HG03095 (cell line): ENCODE measurements around the gene CFAP100.

Source experiments
- ATAC-seq: cut with Tn5 transposase; IDR thresholded peaks from one replicate; pipeline ENCODE4 v1.9.1; 2021; ENCODE audit warnings: moderate library complexity; ENCODE audit not compliant: unreplicated experiment

The CFAP100 gene

GRCh38 chr3:126439346-126439967 is 44.7 kb downstream of the CFAP100 start:
- ATAC-seq: no peak

DNA sequence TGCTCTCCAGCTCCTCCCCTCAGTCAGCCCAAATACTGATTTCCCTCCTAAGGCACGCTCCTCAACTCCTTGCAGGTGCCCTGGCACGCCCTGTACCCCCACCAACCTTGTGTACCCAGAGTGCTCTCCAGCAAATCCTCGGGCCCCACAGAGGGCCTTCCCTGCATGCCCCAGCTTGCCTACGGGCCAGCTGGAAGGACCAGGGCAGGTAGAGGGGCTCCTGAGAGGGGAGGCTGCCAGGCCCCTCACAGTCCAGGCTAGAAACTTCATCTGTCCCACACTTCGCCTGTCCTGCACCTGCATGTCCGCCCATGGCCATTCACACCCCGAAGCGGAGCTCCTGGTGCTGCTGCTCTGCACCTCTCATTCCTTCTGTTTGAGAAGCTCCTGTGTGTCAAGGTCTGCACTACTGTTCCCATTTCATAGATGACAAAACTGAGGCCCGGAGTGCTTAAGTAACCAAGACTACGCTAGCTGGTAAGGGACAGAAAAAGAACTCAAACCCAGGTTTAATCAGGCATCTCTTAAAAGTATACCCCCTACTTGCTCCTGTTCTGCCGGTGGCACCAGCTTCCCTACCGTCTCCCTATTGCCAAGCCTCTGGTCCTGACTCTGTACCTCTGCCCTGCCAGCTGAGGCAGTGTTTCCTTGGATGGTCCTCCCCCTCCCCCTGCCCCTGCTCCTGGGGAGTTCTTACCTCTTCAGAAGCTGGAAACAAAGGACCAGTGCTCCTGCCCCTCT is 45.4 kb downstream of the CFAP100 start:
- ATAC-seq: no peak

DNA sequence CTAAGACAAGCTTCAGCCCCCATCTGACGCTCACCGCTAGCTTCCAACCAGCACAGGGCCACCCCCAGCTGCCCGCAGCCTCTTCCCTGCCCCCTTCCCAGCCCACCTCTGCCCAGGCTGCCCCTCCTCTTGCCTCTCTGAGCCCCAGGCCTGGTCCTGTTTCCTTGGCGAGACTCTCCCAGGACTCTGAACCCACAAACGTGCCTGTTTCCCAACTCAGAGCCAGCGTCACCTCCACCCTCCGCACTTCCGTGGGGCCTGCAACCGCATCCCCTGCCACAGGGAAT is 45.9 kb downstream of the CFAP100 start:
- ATAC-seq: no peak

GRCh38 chr3:126441256-126441880 is 46.7 kb downstream of the CFAP100 start:
- no peak for ATAC-seq

- ATAC-seq: no peak
These were observed 47.6 kb downstream of the CFAP100 start for GRCh38 chr3:126442094-126442855.

GRCh38 chr3:126442856-126443242 is 48.1 kb downstream of the CFAP100 start:
- no peak for ATAC-seq

DNA sequence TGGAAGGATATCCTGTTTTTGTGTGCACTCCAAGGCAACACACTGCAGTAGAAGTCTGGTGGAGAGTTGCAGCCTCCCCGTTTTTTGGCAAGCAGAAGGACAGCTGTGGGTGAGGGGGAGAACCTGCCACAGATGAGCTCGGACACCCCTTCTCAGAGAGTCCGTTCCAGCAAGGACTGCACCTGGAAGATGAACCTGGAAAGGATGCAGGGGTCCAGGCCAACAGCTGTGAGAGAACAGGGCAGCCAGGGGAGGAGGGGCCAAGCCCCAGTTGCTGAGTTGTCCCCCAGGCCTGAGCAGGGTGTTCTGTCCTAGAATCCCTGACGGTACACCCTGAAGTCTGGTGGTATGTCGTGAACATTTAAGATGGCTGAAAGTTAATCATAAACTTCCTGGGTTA is 50.8 kb downstream of the CFAP100 start:
- no peak for ATAC-seq

DNA sequence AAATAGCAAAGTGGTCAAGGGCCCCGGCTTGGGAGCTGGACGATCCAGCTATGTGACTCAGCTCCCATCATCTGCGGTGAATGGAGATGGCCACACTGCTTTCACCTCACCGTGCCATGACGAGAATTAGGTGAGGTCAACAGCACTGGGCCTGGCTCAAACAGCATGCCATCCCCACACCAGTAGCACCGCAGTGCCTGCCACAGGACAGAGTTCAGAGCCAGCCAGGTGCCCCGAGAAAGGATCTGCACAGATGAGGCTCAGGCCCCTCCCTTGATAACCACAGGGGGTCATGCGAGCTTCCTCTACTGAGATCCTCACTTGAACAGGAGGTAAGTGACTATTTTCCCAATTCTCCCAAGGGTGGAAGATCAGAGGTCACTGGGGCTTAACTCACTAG is 51.6 kb downstream of the CFAP100 start:
- ATAC-seq: no peak

- ATAC-seq: no peak
These were observed 52.1 kb downstream of the CFAP100 start for GRCh38 chr3:126446791-126447190.

GRCh38 chr3:126447456-126448106 is 52.9 kb downstream of the CFAP100 start:
- no peak for ATAC-seq

- no peak for ATAC-seq
These were observed 53.6 kb downstream of the CFAP100 start for GRCh38 chr3:126448136-126448892.

DNA sequence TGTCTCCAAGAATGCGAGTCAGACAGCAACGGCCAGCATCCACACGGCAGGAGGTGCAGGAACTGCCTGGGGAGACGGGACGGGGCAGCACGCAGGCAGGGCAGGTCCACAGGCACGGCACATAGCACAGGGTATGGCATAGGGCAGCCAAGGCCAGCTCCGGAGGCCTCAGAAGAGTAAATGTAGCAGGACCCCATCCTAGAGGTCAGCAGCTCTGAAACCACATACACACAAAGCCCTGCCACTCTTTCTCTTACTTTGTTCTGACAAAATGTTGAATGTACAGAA is 54.1 kb downstream of the CFAP100 start:
- ATAC-seq: no peak

GRCh38 chr3:126449621-126450051 is 54.9 kb downstream of the CFAP100 start:
- no peak for ATAC-seq

DNA sequence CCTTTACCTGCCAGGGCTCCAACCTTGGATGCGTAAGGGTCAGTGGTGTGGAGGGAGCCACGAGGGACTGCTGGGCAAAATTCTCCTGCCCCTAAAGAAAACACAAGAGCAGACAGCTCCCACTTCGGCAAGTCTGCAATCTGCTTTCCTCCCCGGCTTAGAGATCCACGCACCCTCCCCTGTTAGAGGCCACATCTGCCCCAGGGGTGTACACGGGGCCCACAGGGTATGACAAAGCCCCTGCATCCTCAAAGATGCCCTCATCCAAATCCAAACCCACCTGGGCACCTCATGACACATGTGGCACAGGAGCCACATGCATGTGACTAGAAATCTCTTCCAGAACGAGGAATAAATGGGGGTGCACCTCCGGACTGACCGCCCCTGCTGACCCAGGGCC is 55.5 kb downstream of the CFAP100 start:
- no peak for ATAC-seq

DNA sequence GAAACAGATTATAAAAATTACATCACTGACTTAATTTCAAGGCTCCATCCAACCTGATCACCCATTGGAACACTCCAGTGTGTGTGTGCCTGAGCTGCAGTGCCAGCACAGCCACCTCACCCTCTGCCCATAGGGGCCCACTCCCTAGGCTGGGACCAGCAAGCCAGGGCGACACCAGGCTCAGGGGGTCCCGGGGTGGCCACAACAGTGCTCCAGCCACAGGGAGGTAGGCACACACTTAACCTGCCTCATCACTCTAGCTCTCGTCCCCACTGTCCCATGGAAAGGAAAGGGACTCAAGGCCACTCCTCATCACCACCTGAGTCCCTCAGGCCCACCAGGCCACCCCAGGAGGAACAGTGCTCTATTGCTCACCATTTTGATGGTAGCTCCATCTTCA is 56.0 kb downstream of the CFAP100 start:
- ATAC-seq: no peak

DNA sequence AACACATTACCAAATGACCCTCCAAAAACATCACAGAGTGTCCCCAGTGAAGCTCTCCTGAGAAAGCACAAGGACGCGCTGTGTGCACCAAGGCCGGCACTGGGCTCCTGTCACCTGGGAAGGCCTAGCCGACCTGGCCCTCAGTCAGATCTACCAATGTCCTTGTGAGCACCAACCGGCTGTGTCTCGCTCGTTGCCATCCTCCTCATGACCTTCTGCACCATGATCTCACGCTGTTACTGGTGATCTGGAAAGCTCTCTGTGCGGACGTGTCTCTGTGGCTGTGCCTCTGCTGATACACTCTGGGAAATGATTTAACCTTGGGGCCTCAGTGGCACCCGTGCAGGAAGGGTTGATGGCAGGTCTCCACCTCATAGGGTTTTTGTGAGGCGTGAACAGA is 56.8 kb downstream of the CFAP100 start:
- ATAC-seq: no peak

- no peak for ATAC-seq
These were observed 57.5 kb downstream of the CFAP100 start for GRCh38 chr3:126452213-126452612.

GRCh38 chr3:126454025-126454424 is 59.3 kb downstream of the CFAP100 start:
- no peak for ATAC-seq

GRCh38 chr3:126454437-126455198 is 59.9 kb downstream of the CFAP100 start:
- ATAC-seq: no peak

DNA sequence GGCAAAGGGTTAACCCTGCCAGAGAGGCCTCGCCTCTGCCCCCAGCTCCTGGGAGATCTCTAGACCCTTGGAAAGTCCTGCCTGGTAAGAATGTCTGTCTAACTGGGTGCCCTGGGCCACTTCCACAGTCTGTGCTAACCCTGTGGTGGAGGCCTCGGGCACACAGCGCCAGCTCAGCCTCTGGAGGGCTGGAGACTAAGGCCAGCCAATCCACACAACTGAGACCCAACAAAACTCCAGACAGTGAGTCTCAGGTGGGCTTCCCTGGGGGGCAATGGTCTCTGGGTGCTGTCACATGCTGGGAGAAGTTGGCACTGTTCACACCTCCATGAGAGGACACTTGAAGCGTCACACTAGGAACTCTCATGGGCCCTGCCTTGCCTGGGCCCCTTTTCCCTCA is 61.5 kb downstream of the CFAP100 start:
- no peak for ATAC-seq
